Measurements from ENCODE around the gene DHX58. TPM values are rescaled to one million over a fixed set of nuclear protein-coding genes. Genes with fewer than 3 reads are reported as not detected.
A peak's percentile ranks its signal among the peaks of the same experiment; 100 is the strongest.

Gene DHX58
- total and polyA plus RNA-seq, 4 donors, result 4.0 to 21.9 (median 12.2) TPM

GRCh38 chr17:42122371-42123303, 10.1 kb upstream of the DHX58 start, which contains the start of gene HSPB9:
Gene HSPB9 (plus strand): TSS chr17:42122804. CDS start chr17:42122851, 47 bp downstream.
- Histone ChIP-seq H3K9ac (ENCODE audit: low read depth in 1 of 2, low read length in 2 of 2) (peak within 1 kb of the TSS in 1 of 2 donors; percentile 56), H3K36me3 (ENCODE audit: control insufficient read depth in 4 of 4, insufficient read depth in 3 of 4, low read depth in 1 of 4, low read length in 3 of 4) (peaks cover 8 to 25% (median 18%) of the 10 kb centered on the region in 4 donors), H3K4me3 (ENCODE audit: low read depth in 1 of 3, low read length in 3 of 3) (peak within 1 kb of the TSS; percentile 21 to 61 (median 25)), H3K9me3 (ENCODE audit: control insufficient read depth in 4 of 4, low read length in 3 of 4) (no peaks in the 10 kb centered on the region), H3K4me1 (ENCODE audit: control insufficient read depth in 4 of 4, insufficient read depth in 4 of 4, low read length in 3 of 4) (peaks cover 6 to 27% (median 17%) of the 10 kb centered on the region in 4 donors), H3K27me3 (ENCODE audit: control insufficient read depth in 4 of 4, insufficient read depth in 4 of 4, low read length in 3 of 4) (no peaks in the 10 kb centered on the region), H3K27ac (ENCODE audit: low read depth in 1 of 2, low read length in 2 of 2) (peak within 1 kb of the TSS; percentile 79 to 81)
- TF ChIP-seq ZBTB33 (IDR thresholded peaks at IDR 0.05) (no peak), JUND (IDR thresholded peaks at IDR 0.05) (no peak), TAF1 (conservative IDR thresholded peaks at IDR 0.05) (no peak), GABPA (IDR thresholded peaks at IDR 0.05 in 1 of 2, conservative IDR thresholded peaks at IDR 0.05 in 1 of 2) (peak in 1 of 2 donors; percentile 74), ATF3 (IDR thresholded peaks at IDR 0.05) (no peak), HNF4A (conservative IDR thresholded peaks at IDR 0.05) (peak; percentile 28 to 73), RXRA (IDR thresholded peaks at IDR 0.05) (peak; percentile 43 to 82), RAD21 (IDR thresholded peaks at IDR 0.05) (peak in 1 of 2 donors; percentile 44), MAX (IDR thresholded peaks at IDR 0.05) (no peak), YY1 (IDR thresholded peaks at IDR 0.05) (peak; percentile 66), REST (IDR thresholded peaks at IDR 0.05) (peak; percentile 36), CTCF (IDR thresholded peaks at IDR 0.05; ENCODE audit: low read depth, low read length, missing input control) (no peak), HNF4G (IDR thresholded peaks at IDR 0.05) (no peak), FOXA2 (IDR thresholded peaks at IDR 0.05) (no peak), SP1 (IDR thresholded peaks at IDR 0.05) (peak; percentile 53), FOXA1 (IDR thresholded peaks at IDR 0.05) (no peak), NR2F2 (IDR thresholded peaks at IDR 0.05) (peak; percentile 51), EGR1 (IDR thresholded peaks at IDR 0.05; ENCODE audit: low read depth in 2 of 2) (no peak)
- WGBS, result 39% methylated on average over 61 of the region's 61 CpGs
- DNase-seq (ENCODE audit: low spot score), result no peak
